Measurements from ENCODE around the gene PACSIN2. TPM values are rescaled to one million over a fixed set of nuclear protein-coding genes. Genes with fewer than 3 reads are reported as not detected.

PACSIN2 gene
- total and polyA plus RNA-seq, 2 of the 13 experiments (the other 11 are each of a cell fraction or from before 2014, with no cell fraction given), result 54.1 to 68.8 TPM

- CTCF ChIA-PET (ENCODE audit: low intra/inter-chr PET ratio, low total read pairs), result no interaction called here
- no peak for TF ChIP-seq IKZF5 (CRISPR knock-in tag; IDR thresholded peaks at IDR 0.05)
- no peak for TF ChIP-seq TP53 (CRISPR knock-in tag; conservative IDR thresholded peaks at IDR 0.05)
- TF ChIP-seq CCDC6 (CRISPR knock-in tag; IDR thresholded peaks at IDR 0.05), result no peak
- no peak for TF ChIP-seq ZBTB10 (CRISPR knock-in tag; IDR thresholded peaks at IDR 0.05; ENCODE audit: borderline replicate concordance)
- TF ChIP-seq STAG1 (CRISPR knock-in tag; IDR thresholded peaks at IDR 0.05), result no peak
- TF ChIP-seq MLLT10 (CRISPR knock-in tag; IDR thresholded peaks at IDR 0.05), result no peak
- no peak for TF ChIP-seq BRD4 (CRISPR knock-in tag; IDR thresholded peaks at IDR 0.05)
- TF ChIP-seq ZNF883 (CRISPR knock-in tag; IDR thresholded peaks at IDR 0.05; ENCODE audit: not compliant biosample characterization), result no peak
- no peak for TF ChIP-seq HOXA3 (CRISPR knock-in tag; IDR thresholded peaks at IDR 0.05)
- TF ChIP-seq PLRG1 (conservative IDR thresholded peaks at IDR 0.05), result no peak
- TF ChIP-seq, protein P1, sequence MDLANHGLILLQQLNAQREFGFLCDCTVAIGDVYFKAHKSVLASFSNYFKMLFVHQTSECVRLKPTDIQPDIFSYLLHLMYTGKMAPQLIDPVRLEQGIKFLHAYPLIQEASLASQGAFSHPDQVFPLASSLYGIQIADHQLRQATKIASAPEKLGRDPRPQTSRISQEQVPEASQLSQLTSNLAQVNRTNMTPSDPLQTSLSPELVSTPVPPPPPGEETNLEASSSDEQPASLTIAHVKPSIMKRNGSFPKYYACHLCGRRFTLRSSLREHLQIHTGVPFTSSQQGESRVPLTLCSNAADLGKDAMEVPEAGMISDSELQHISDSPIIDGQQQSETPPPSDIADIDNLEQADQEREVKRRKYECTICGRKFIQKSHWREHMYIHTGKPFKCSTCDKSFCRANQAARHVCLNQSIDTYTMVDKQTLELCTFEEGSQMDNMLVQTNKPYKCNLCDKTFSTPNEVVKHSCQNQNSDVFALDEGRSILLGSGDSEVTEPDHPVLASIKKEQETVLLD (CRISPR knock-in tag; IDR thresholded peaks at IDR 0.05; ENCODE audit: low read depth), result no peak
- TF ChIP-seq, protein P2, sequence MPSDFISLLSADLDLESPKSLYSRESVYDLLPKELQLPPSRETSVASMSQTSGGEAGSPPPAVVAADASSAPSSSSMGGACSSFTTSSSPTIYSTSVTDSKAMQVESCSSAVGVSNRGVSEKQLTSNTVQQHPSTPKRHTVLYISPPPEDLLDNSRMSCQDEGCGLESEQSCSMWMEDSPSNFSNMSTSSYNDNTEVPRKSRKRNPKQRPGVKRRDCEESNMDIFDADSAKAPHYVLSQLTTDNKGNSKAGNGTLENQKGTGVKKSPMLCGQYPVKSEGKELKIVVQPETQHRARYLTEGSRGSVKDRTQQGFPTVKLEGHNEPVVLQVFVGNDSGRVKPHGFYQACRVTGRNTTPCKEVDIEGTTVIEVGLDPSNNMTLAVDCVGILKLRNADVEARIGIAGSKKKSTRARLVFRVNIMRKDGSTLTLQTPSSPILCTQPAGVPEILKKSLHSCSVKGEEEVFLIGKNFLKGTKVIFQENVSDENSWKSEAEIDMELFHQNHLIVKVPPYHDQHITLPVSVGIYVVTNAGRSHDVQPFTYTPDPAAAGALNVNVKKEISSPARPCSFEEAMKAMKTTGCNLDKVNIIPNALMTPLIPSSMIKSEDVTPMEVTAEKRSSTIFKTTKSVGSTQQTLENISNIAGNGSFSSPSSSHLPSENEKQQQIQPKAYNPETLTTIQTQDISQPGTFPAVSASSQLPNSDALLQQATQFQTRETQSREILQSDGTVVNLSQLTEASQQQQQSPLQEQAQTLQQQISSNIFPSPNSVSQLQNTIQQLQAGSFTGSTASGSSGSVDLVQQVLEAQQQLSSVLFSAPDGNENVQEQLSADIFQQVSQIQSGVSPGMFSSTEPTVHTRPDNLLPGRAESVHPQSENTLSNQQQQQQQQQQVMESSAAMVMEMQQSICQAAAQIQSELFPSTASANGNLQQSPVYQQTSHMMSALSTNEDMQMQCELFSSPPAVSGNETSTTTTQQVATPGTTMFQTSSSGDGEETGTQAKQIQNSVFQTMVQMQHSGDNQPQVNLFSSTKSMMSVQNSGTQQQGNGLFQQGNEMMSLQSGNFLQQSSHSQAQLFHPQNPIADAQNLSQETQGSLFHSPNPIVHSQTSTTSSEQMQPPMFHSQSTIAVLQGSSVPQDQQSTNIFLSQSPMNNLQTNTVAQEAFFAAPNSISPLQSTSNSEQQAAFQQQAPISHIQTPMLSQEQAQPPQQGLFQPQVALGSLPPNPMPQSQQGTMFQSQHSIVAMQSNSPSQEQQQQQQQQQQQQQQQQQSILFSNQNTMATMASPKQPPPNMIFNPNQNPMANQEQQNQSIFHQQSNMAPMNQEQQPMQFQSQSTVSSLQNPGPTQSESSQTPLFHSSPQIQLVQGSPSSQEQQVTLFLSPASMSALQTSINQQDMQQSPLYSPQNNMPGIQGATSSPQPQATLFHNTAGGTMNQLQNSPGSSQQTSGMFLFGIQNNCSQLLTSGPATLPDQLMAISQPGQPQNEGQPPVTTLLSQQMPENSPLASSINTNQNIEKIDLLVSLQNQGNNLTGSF (CRISPR knock-in tag; IDR thresholded peaks at IDR 0.05), result no peak
- TF ChIP-seq GFI1 (CRISPR knock-in tag; IDR thresholded peaks at IDR 0.05; ENCODE audit: borderline replicate concordance), result no peak
- no peak for TF ChIP-seq FIP1L1 (IDR thresholded peaks at IDR 0.05; ENCODE audit: borderline replicate concordance, insufficient read depth, low read depth, low read length)
- no peak for FAIRE-seq
Measured at GRCh38 chr22:42984397-42984796, 30.6 kb downstream of the PACSIN2 start.

More at GRCh38 chr22:42984397-42984796, 30.6 kb downstream of the PACSIN2 start:
- POLR2A ChIA-PET, result interaction anchor here (2.1 to 2.8 kb wide), 2 partner anchors 10 to 31 kb away, joined by 5 to 13 read pairs; partner anchors contain the start of gene PACSIN2
- Histone ChIP-seq H3K79me2 (ENCODE audit: insufficient read depth, low read length) (peaks cover 70% of the 10 kb centered on the region), H4K20me1 (ENCODE audit: insufficient read depth, low read length) (peaks cover 25% of the 10 kb centered on the region), H3K9ac (ENCODE audit: insufficient read depth, low read depth, low read length) (no peak overlapping the region), H3K27ac (ENCODE audit: extremely low read length, insufficient read depth, low read length) (peak overlapping the region; percentile 30), H3K36me3 (replicated peaks in 1 of 2; ENCODE audit: control insufficient read depth in 1 of 2, insufficient read depth in 2 of 2, low read length in 2 of 2) (peaks cover 0 to 3% of the 10 kb centered on the region in 2 experiments; a peak in 1 of 5 replicates), H3K4me1 (ENCODE audit: insufficient read depth, low read length) (peaks cover 72% of the 10 kb centered on the region), H3K4me3 (replicated peaks in 1 of 3; ENCODE audit: insufficient read depth in 1 of 3, low read depth in 2 of 3, low read length in 3 of 3) (no peak overlapping the region), H2AFZ (ENCODE audit: low read length) (no peak overlapping the region), H3K9me3 (ENCODE audit: low read length) (no peaks in the 10 kb centered on the region), H3K4me2 (ENCODE audit: low read depth, low read length) (no peak overlapping the region), H3K27me3 (ENCODE audit: control insufficient read depth in 1 of 2, insufficient read depth in 2 of 2, low read length in 2 of 2) (no peaks in the 10 kb centered on the region)
- ATAC-seq (no peak), DNase-seq (ENCODE audit: low spot score) (no peak)
- no TSS peak for BruUV-seq (replicated peaks)
- in situ Hi-C loops (cut with HindIII; ENCODE audit: extremely low pct_ligation_motif_present, low pct_unique_long_range_greater_than_20kb) (no loop called here), intact Hi-C loops (cut with micrococcal nuclease; ENCODE audit: unreplicated experiment) (no loop called here)
- 84% methylated on average over 4 of the region's 4 CpGs for WGBS (ENCODE audit: low lambda C conversion rate)
